T-helper 2 cell treated with Interferon-gamma antibody and Interleukin-4, amounts not matched to agents 5 μg/mL and 100 μg/mL, for 36 hours (primary cell): Measurements from ENCODE around the gene ATXN10.

ENCODE experiments used
- DNase-seq: peaks from one replicate; pipeline ENCODE4 v3.0.0; 2021; ENCODE audit warnings: low spot score
- H3K27ac Mint-ChIP-seq: one replicate; pipeline ENCODE4 v1.8.0; 2021; ENCODE audit warnings: mild to moderate bottlenecking, mixed read lengths
- H3K27me3 Mint-ChIP-seq: one replicate; pipeline ENCODE4 v1.8.0; 2021; ENCODE audit warnings: low read depth, mixed read lengths
- H3K36me3 Mint-ChIP-seq: one replicate; pipeline ENCODE4 v1.8.0; 2021; ENCODE audit warnings: low read depth, mixed read lengths
- H3K4me1 Mint-ChIP-seq: one replicate; pipeline ENCODE4 v1.8.0; 2021; ENCODE audit warnings: low read depth, mixed read lengths
- H3K4me3 Mint-ChIP-seq: one replicate; pipeline ENCODE4 v1.8.0; 2022; ENCODE audit warnings: mild to moderate bottlenecking, moderate library complexity, mixed read lengths
- H3K9me3 Mint-ChIP-seq: one replicate; pipeline ENCODE4 v1.8.0; 2021; ENCODE audit warnings: mixed read lengths

The ATXN10 gene

DNA sequence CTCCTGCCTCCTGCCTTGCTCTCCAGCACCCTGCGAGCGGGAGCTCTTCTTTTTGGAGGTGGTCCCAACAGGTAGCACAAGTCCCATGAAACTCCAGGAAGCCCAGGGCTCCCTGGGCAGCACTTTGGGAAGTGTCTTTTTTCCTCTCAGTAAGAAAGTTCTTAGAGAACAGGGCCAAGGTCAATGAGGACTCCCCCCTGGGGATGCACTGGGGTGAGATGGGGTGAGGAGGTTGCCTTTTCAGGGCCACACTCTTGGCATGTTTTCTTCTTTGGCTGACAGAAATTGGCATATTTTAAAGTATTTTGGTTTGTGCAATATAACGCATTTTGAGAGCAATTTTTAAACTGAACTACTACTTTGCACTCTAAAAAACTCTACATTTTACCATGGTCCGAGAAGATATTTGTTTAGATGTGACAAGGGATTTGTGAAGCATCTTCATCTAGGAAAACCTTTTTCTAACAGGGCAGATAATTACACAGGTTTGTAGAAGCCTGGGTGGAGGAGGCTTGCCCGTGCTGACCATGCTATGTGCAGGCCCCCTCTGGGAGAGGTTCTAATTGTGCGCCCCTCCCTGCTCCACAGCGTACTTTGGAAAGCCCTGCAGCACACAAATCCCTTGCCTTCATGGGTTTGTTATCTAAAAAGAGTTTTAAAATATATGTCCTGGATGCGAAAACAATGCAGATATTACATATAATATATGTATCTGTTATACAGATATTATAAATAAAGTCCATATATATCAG, 165.0 kb downstream of the ATXN10 start:
- no peak for DNase-seq
- Mint-ChIP-seq H3K4me1 (peaks cover 2% of the 10 kb centered on the region), H3K36me3 (no peaks in the 10 kb centered on the region), H3K9me3 (no peaks in the 10 kb centered on the region), H3K4me3 (no peak overlapping the region), H3K27me3 (no peaks in the 10 kb centered on the region), H3K27ac (no peak overlapping the region)

- no peaks in the 10 kb centered on the region for H3K36me3 Mint-ChIP-seq
- H3K27me3 Mint-ChIP-seq, result no peaks in the 10 kb centered on the region
Measured at GRCh38 chr22:45837508-45837907, 165.9 kb downstream of the ATXN10 start.

DNA sequence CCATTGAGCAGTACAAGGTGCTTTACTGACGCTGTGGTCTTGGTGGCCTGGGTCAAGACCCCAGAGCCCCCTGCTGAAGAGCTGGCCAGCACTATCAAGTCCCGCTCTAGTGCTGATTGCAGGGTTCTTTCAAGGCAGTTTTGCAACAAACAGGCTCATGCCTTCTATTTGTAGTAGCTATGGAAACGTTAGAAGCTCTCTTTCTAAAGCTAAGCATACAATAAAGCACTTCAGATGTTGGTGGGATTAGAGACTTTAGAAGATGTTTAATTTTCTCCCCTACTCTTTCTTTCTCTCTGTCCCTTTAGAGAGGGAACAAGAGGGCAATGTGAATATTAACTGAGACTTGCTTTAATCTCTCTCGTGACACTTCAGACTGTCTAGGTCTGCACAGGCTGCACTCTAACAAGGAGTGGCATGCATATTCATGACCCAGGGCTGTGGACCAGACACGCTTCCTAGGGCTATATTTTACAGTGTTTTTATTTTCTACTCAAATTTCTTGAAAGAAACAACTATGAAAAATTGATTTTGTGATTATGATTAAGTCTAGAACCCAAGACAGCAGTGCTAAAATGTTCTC, 166.8 kb downstream of the ATXN10 start:
- Mint-ChIP-seq H3K4me1 (no peaks in the 10 kb centered on the region), H3K27me3 (no peaks in the 10 kb centered on the region), H3K36me3 (no peaks in the 10 kb centered on the region), H3K9me3 (no peaks in the 10 kb centered on the region), H3K4me3 (no peak overlapping the region), H3K27ac (no peak overlapping the region)
- DNase-seq, result no peak

More at GRCh38 chr22:45837508-45837907, 165.9 kb downstream of the ATXN10 start:
- Mint-ChIP-seq H3K27ac (no peak overlapping the region), H3K4me3 (no peak overlapping the region), H3K9me3 (no peaks in the 10 kb centered on the region), H3K4me1 (peaks cover 2% of the 10 kb centered on the region)
- no peak for DNase-seq

- DNase-seq, result no peak
- H3K27me3 Mint-ChIP-seq, result no peaks in the 10 kb centered on the region
- no peaks in the 10 kb centered on the region for H3K9me3 Mint-ChIP-seq
- peaks cover 4% of the 10 kb centered on the region for H3K4me1 Mint-ChIP-seq
- H3K27ac Mint-ChIP-seq, result no peak overlapping the region
- H3K4me3 Mint-ChIP-seq, result no peak overlapping the region
- H3K36me3 Mint-ChIP-seq, result peaks cover 11% of the 10 kb centered on the region
Measured at GRCh38 chr22:45840483-45840882, 168.8 kb downstream of the ATXN10 start.

DNA sequence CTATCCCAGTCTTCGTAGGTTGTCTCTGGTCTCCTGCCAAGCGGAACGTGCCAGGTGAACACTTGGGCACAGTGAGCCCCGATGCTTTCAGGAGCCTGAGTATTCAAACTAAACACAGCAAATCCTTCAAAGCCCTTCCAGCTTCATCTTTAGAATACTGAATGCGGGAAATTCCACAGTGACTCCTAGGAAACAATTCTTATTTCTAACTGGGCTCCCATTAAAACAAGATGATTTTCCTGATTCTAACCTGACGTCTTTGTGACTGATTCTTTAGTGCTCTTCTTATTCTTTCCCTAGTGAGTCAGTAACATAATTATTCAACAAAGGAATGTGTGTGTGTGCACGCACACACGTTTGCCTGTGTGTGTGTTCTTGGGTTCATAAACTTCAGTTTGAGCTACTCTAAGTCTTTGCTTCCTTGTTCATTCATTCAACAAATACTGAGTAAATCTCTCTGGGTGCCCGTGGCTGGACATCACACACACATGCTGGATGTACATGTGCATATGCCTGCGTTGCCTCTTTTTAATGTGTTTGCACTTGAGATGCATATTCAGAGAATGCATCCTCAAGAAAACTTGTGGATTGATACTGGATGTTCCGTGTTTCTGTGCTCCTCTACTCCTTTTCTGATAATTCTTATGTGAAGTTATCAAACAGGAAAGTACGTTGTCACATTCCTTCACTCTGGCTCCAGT, 170.8 kb downstream of the ATXN10 start:
- H3K4me3 Mint-ChIP-seq, result no peak overlapping the region
- no peaks in the 10 kb centered on the region for H3K9me3 Mint-ChIP-seq
- H3K4me1 Mint-ChIP-seq, result peaks cover 4% of the 10 kb centered on the region
- no peak for DNase-seq
- H3K36me3 Mint-ChIP-seq, result peaks cover 11% of the 10 kb centered on the region
- H3K27me3 Mint-ChIP-seq, result no peaks in the 10 kb centered on the region
- no peak overlapping the region for H3K27ac Mint-ChIP-seq

- no peak for DNase-seq
- Mint-ChIP-seq H3K27ac (no peak overlapping the region), H3K9me3 (no peaks in the 10 kb centered on the region), H3K36me3 (peaks cover 13% of the 10 kb centered on the region), H3K4me1 (peaks cover 4% of the 10 kb centered on the region), H3K27me3 (no peaks in the 10 kb centered on the region), H3K4me3 (no peak overlapping the region)
Measured at GRCh38 chr22:45843031-45843430, 171.4 kb downstream of the ATXN10 start.

- H3K9me3 Mint-ChIP-seq, result no peaks in the 10 kb centered on the region
- no peaks in the 10 kb centered on the region for H3K27me3 Mint-ChIP-seq
- no peak for DNase-seq
- peaks cover 20% of the 10 kb centered on the region for H3K36me3 Mint-ChIP-seq
- no peak overlapping the region for H3K4me3 Mint-ChIP-seq
- H3K4me1 Mint-ChIP-seq, result peaks cover 4% of the 10 kb centered on the region
- H3K27ac Mint-ChIP-seq, result no peak overlapping the region
Measured at GRCh38 chr22:45843986-45844385, 172.4 kb downstream of the ATXN10 start.

- Mint-ChIP-seq H3K27me3 (no peaks in the 10 kb centered on the region), H3K4me3 (no peak overlapping the region), H3K36me3 (peaks cover 27% of the 10 kb centered on the region), H3K27ac (no peak overlapping the region), H3K4me1 (peaks cover 4% of the 10 kb centered on the region), H3K9me3 (no peaks in the 10 kb centered on the region)
- DNase-seq, result no peak
Measured at GRCh38 chr22:45845076-45845487, 173.4 kb downstream of the ATXN10 start.

GRCh38 chr22:45846952-45847351, 175.3 kb downstream of the ATXN10 start:
- peaks cover 7% of the 10 kb centered on the region for H3K9me3 Mint-ChIP-seq
- no peak overlapping the region for H3K4me3 Mint-ChIP-seq
- DNase-seq, result no peak
- no peak overlapping the region for H3K27ac Mint-ChIP-seq
- peaks cover 44% of the 10 kb centered on the region for H3K36me3 Mint-ChIP-seq
- H3K4me1 Mint-ChIP-seq, result peaks cover 4% of the 10 kb centered on the region
- H3K27me3 Mint-ChIP-seq, result no peaks in the 10 kb centered on the region

- DNase-seq, result no peak
- Mint-ChIP-seq H3K4me1 (no peaks in the 10 kb centered on the region), H3K36me3 (peaks cover 50% of the 10 kb centered on the region), H3K27me3 (no peaks in the 10 kb centered on the region), H3K4me3 (no peak overlapping the region), H3K9me3 (peaks cover 20% of the 10 kb centered on the region), H3K27ac (no peak overlapping the region)
Measured at GRCh38 chr22:45848904-45849303, 177.3 kb downstream of the ATXN10 start.

- H3K36me3 Mint-ChIP-seq, result peaks cover 46% of the 10 kb centered on the region
- no peak overlapping the region for H3K4me3 Mint-ChIP-seq
- H3K4me1 Mint-ChIP-seq, result no peaks in the 10 kb centered on the region
- no peak overlapping the region for H3K27ac Mint-ChIP-seq
- no peaks in the 10 kb centered on the region for H3K27me3 Mint-ChIP-seq
- peaks cover 20% of the 10 kb centered on the region for H3K9me3 Mint-ChIP-seq
- no peak for DNase-seq
Measured at GRCh38 chr22:45852826-45853225, 181.2 kb downstream of the ATXN10 start.

DNA sequence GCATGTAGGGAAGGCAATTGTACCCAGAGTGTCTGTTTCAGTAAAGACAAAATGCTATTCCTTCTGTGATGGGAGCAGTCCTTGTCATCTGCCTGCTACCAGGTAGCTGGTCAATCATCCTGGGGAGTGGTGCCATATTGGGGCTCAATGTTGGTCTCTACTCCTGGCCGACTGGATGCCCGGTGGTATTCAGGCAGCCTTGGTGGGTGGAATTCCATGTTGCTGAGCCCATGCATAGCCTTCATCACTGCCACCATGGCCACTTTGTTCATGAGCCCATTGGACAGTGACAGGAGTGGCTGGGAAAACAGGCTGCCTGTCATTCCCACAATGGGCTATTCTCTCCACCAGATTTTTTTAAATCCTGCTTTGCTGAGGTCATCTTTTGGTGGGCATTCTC, 184.3 kb downstream of the ATXN10 start:
- Mint-ChIP-seq H3K9me3 (peaks cover 20% of the 10 kb centered on the region), H3K4me3 (no peak overlapping the region), H3K36me3 (peaks cover 22% of the 10 kb centered on the region), H3K4me1 (no peaks in the 10 kb centered on the region), H3K27me3 (no peaks in the 10 kb centered on the region), H3K27ac (no peak overlapping the region)
- no peak for DNase-seq

- Mint-ChIP-seq H3K27ac (no peak overlapping the region), H3K4me3 (no peak overlapping the region), H3K4me1 (no peaks in the 10 kb centered on the region), H3K36me3 (peaks cover 8% of the 10 kb centered on the region), H3K9me3 (peaks cover 8% of the 10 kb centered on the region), H3K27me3 (peaks cover 2% of the 10 kb centered on the region)
- no peak for DNase-seq
Measured at GRCh38 chr22:45857519-45857918, 185.9 kb downstream of the ATXN10 start.
